ENCODE data around the gene PLEK. TPM values are rescaled to one million over a fixed set of nuclear protein-coding genes. Genes with fewer than 3 reads are reported as not detected.

The PLEK gene
- total and polyA plus RNA-seq, 9 of the 15 experiments (the other 6 are each of a cell fraction or from before 2014, with no cell fraction given) = 0.14 to 1.2 (median 0.36) TPM

DNA sequence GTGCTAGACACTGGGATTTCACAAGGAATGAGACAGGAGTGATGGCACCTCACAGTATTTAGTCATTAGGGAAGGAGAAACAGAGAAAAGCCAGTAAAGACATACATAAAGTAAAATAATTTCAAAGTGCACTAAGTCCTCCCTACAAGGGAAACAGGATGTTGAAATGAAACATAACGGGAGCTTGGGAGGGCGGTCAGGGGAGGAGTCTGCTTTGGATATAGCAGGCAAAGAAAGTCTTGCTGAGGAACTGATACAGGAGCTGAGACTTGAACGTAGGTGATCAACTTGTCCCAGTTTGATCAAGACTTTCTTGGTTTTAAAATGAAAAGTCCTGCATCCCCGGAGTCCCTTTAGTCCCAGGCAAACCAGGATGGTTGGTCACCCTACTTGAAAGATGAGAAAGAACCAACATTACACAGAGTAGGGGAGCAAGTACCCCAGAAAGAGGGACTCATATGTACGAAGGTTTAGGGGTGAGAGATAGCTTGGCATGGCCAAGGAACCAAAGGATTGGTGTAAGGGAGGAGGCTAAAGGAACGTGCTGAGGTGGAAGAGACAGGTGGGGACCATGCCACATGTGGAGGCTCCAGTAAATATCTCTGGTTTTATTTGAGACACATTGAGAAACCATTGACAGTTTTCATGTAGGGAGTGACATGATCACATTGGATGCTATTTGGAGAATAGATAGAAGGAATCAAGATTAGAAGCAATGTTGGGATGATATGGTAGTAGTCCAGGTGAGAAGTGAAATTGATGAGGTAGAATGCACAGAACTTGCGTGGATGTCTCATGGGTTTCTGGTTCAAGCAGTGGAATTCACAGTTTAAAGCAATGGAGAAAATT is 73.6 kb downstream of the PLEK start (continued):
- TF ChIP-seq ELK3 (CRISPR knock-in tag; IDR thresholded peaks at IDR 0.05) (peak; percentile 96), RAD51 (IDR thresholded peaks at IDR 0.05; ENCODE audit: borderline replicate concordance, low read depth) (no peak), ZNF764 (CRISPR knock-in tag; IDR thresholded peaks at IDR 0.05; ENCODE audit: low read depth) (0 out of 2 replicates have a peak, but pooled peaks have one; percentile 55), RFX7 (CRISPR knock-in tag; IDR thresholded peaks at IDR 0.05) (peak; percentile 92), ZNF785 (CRISPR knock-in tag; IDR thresholded peaks at IDR 0.05) (no peak), NR4A1 (CRISPR knock-in tag; IDR thresholded peaks at IDR 0.05) (peak; percentile 68; the same call in 1 of the 2 replicates), NR4A1 (tag; IDR thresholded peaks at IDR 0.05) (no peak), ERF (CRISPR knock-in tag; IDR thresholded peaks at IDR 0.05) (peak; percentile 99), MAFG (tag; conservative IDR thresholded peaks at IDR 0.05) (no peak), OTX1 (CRISPR knock-in tag; IDR thresholded peaks at IDR 0.05) (peak; percentile 99), ELF2 (CRISPR knock-in tag; IDR thresholded peaks at IDR 0.05) (0 out of 2 replicates have a peak, but pooled peaks have one; percentile 59), ZNF133 (CRISPR knock-in tag; IDR thresholded peaks at IDR 0.05) (0 out of 2 replicates have a peak, but pooled peaks have one; percentile 33), JUNB (CRISPR knock-in tag; conservative IDR thresholded peaks at IDR 0.05) (0 out of 2 replicates have a peak, but pooled peaks have one; percentile 24), BCLAF1 (IDR thresholded peaks at IDR 0.05; ENCODE audit: borderline replicate concordance in 1 of 2, control insufficient read depth in 1 of 2, low read depth in 2 of 2, low read length in 1 of 2) (peak in 1 of 2 experiments; percentile 55; a peak in 1 of 4 replicates)
- TF ChIP-seq, protein P1, sequence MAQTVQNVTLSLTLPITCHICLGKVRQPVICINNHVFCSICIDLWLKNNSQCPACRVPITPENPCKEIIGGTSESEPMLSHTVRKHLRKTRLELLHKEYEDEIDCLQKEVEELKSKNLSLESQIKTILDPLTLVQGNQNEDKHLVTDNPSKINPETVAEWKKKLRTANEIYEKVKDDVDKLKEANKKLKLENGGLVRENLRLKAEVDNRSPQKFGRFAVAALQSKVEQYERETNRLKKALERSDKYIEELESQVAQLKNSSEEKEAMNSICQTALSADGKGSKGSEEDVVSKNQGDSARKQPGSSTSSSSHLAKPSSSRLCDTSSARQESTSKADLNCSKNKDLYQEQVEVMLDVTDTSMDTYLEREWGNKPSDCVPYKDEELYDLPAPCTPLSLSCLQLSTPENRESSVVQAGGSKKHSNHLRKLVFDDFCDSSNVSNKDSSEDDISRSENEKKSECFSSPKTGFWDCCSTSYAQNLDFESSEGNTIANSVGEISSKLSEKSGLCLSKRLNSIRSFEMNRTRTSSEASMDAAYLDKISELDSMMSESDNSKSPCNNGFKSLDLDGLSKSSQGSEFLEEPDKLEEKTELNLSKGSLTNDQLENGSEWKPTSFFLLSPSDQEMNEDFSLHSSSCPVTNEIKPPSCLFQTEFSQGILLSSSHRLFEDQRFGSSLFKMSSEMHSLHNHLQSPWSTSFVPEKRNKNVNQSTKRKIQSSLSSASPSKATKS (CRISPR knock-in tag; IDR thresholded peaks at IDR 0.05) = peak; percentile 75; the same call in 1 of the 2 replicates
- TF ChIP-seq, protein P2, sequence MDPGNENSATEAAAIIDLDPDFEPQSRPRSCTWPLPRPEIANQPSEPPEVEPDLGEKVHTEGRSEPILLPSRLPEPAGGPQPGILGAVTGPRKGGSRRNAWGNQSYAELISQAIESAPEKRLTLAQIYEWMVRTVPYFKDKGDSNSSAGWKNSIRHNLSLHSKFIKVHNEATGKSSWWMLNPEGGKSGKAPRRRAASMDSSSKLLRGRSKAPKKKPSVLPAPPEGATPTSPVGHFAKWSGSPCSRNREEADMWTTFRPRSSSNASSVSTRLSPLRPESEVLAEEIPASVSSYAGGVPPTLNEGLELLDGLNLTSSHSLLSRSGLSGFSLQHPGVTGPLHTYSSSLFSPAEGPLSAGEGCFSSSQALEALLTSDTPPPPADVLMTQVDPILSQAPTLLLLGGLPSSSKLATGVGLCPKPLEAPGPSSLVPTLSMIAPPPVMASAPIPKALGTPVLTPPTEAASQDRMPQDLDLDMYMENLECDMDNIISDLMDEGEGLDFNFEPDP (CRISPR knock-in tag; IDR thresholded peaks at IDR 0.05) = peak; percentile 96
- TF ChIP-seq, protein P3, sequence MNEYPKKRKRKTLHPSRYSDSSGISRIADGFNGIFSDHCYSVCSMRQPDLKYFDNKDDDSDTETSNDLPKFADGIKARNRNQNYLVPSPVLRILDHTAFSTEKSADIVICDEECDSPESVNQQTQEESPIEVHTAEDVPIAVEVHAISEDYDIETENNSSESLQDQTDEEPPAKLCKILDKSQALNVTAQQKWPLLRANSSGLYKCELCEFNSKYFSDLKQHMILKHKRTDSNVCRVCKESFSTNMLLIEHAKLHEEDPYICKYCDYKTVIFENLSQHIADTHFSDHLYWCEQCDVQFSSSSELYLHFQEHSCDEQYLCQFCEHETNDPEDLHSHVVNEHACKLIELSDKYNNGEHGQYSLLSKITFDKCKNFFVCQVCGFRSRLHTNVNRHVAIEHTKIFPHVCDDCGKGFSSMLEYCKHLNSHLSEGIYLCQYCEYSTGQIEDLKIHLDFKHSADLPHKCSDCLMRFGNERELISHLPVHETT (CRISPR knock-in tag; conservative IDR thresholded peaks at IDR 0.05 in 1 of 2, IDR thresholded peaks at IDR 0.05 in 1 of 2) = no peak
